GM23338 (cell line): ENCODE measurements around the gene GNAZ. TPM values are rescaled to one million over a fixed set of nuclear protein-coding genes. Genes with fewer than 3 reads are reported as not detected.

Experiments used
- ATAC-seq: fragments of 200-7000 bp; cut with Tn5 transposase; 3 replicates; pipeline ENCODE4 v1.9.1; 2020
- DNase-seq: peaks from one replicate; pipeline ENCODE4 v3.0.0-alpha.2; 2015; ENCODE audit warnings: low spot score
- H2AFZ ChIP-seq: fragments of 200-600 bp; sonication (generic); 2 replicates; pipeline ENCODE4 v1.8.0; 2016; ENCODE audit warnings: antibody characterized with exemption, mild to moderate bottlenecking, moderate library complexity
- H3F3A ChIP-seq: fragments of 200-600 bp; sonication (generic); replicated peaks from 2 replicates; pipeline ENCODE4 v1.8.0; 2017; ENCODE audit warnings: antibody characterized with exemption, mixed run types, low read depth
- H3K27ac ChIP-seq: fragments of 200-600 bp; sonication (generic); 2 replicates; pipeline ENCODE4 v1.6.1; 2016; ENCODE audit warnings: low read depth
- H3K27me3 ChIP-seq: fragments of 200-600 bp; sonication (generic); 2 replicates; pipeline ENCODE4 v1.8.0; 2016; ENCODE audit warnings: mild to moderate bottlenecking, mixed run types, moderate library complexity; ENCODE audit not compliant: insufficient read depth
- H3K36me3 ChIP-seq: fragments of 200-600 bp; sonication (generic); 2 replicates; pipeline ENCODE4 v1.8.0; 2016; ENCODE audit warnings: mild to moderate bottlenecking; ENCODE audit not compliant: insufficient read depth
- H3K4me1 ChIP-seq: fragments of 200-600 bp; sonication (generic); 2 replicates; pipeline ENCODE4 v1.8.0; 2016; ENCODE audit warnings: mild to moderate bottlenecking, moderate library complexity; ENCODE audit not compliant: insufficient read depth
- H3K4me2 ChIP-seq: fragments of 200-600 bp; sonication (generic); 2 replicates; pipeline ENCODE4 v1.7.1; 2017; ENCODE audit warnings: mixed run types
- H3K4me3 ChIP-seq: fragments of 200-600 bp; sonication (generic); 2 replicates; pipeline ENCODE4 v1.6.1; 2016; ENCODE audit warnings: mixed run types
- H3K79me2 ChIP-seq: fragments of 200-600 bp; sonication (generic); replicated peaks from 2 replicates; pipeline ENCODE4 v1.8.0; 2017; ENCODE audit warnings: mild to moderate bottlenecking; ENCODE audit not compliant: insufficient read depth
- H3K9me2 ChIP-seq: fragments of 200-600 bp; sonication (generic); 2 replicates; pipeline ENCODE4 v1.8.0; 2017; ENCODE audit not compliant: insufficient read depth
- H4K20me1 ChIP-seq: fragments of 200-600 bp; sonication (generic); replicated peaks from 2 replicates; pipeline ENCODE4 v1.8.0; 2017; ENCODE audit warnings: mild to moderate bottlenecking; ENCODE audit not compliant: insufficient read depth
- H3K27ac Mint-ChIP-seq: 2 replicates; pipeline ENCODE4 v1.8.0; 2020; ENCODE audit warnings: inconsistent platforms, mild to moderate bottlenecking, moderate library complexity, mixed read lengths
- H3K27me3 Mint-ChIP-seq: 3 replicates; pipeline ENCODE4 v1.8.0; 2022; ENCODE audit warnings: low read depth, mild to moderate bottlenecking, moderate library complexity, mixed read lengths, inconsistent platforms; ENCODE audit not compliant: insufficient read depth, poor library complexity
- H3K36me3 Mint-ChIP-seq: 3 replicates; pipeline ENCODE4 v1.8.0; 2021; ENCODE audit warnings: low read depth, mild to moderate bottlenecking, inconsistent platforms, moderate library complexity, mixed read lengths
- H3K4me1 Mint-ChIP-seq: 3 replicates; pipeline ENCODE4 v1.8.0; 2020; ENCODE audit warnings: mild to moderate bottlenecking, inconsistent platforms, mixed read lengths
- H3K4me3 Mint-ChIP-seq: 3 replicates; pipeline ENCODE4 v1.8.0; 2021; ENCODE audit warnings: moderate library complexity, mild to moderate bottlenecking, inconsistent platforms, mixed read lengths
- H3K9me3 Mint-ChIP-seq: 3 replicates; pipeline ENCODE4 v1.8.0; 2020; ENCODE audit warnings: moderate library complexity, mild to moderate bottlenecking, inconsistent platforms, mixed read lengths
- CREB1 ChIP-seq: fragments of 250-450 bp; sonication (Bioruptor Pico); IDR thresholded peaks from 2 replicates; pipeline ENCODE4 v1.5.0; 2020; ENCODE audit warnings: low read depth, mild to moderate bottlenecking, moderate library complexity
- CTCF ChIP-seq, 2 experiments: fragments of 200-600 bp in 1 of 2; sonication (generic) in 1 of 2; conservative IDR thresholded peaks; 2 replicates each; pipeline versions ENCODE4 v1.5.1 to v1.6.1; 2016 to 2017; ENCODE audit warnings: antibody characterized with exemption in 2 of 2, low read depth in 2 of 2, mild to moderate bottlenecking in 2 of 2, moderate library complexity in 1 of 2
- EZH2 ChIP-seq: fragments of 200-600 bp; sonication (generic); IDR thresholded peaks from one replicate; pipeline ENCODE4 v1.8.0; 2017; ENCODE audit warnings: antibody characterized with exemption, mild to moderate bottlenecking, low read depth; ENCODE audit not compliant: unreplicated experiment
- EZH2phosphoT487 ChIP-seq: fragments of 200-600 bp; sonication (generic); IDR thresholded peaks from one replicate; pipeline ENCODE4 v1.8.1; 2018; ENCODE audit warnings: antibody characterized with exemption; ENCODE audit not compliant: unreplicated experiment
- JUNB ChIP-seq: IDR thresholded peaks from one replicate; pipeline ENCODE4 v1.6.1; 2016; ENCODE audit warnings: antibody characterized with exemption; ENCODE audit not compliant: unreplicated experiment
- NANOG ChIP-seq: IDR thresholded peaks from 2 replicates; pipeline ENCODE4 v1.6.1; 2016; ENCODE audit warnings: antibody characterized with exemption, borderline replicate concordance
- POLR2AphosphoS5 ChIP-seq: IDR thresholded peaks from 2 replicates; pipeline ENCODE4 v1.6.1; 2016; ENCODE audit warnings: antibody characterized with exemption, low read depth
- ZNF114 ChIP-seq: fragments of 250-450 bp; sonication (Bioruptor Pico); IDR thresholded peaks from 2 replicates; pipeline ENCODE4 v1.5.0; 2020; ENCODE audit warnings: mild to moderate bottlenecking, moderate library complexity
- ZNF331 ChIP-seq: fragments of 250-450 bp; sonication (Bioruptor Pico); IDR thresholded peaks from 2 replicates; pipeline ENCODE4 v1.5.0; 2020; ENCODE audit warnings: low read depth, mild to moderate bottlenecking, moderate library complexity
- polyA plus RNA-seq: library from polyadenylated mRNA; unstranded; fragments of >200 nt; fragmentation: Nextera tagmentation; extraction: Ambion mirVana; gene quantifications from 2 replicates; pipeline ENCODE4 v1.2.1, GENCODE V29; 2016
- total RNA-seq: library from RNA; depleted of rRNA; stranded (reverse); fragments of >200 nt; shearing (Covaris generic); gene quantifications from 2 replicates; pipeline ENCODE4 v1.2.3, GENCODE V29; 2014
- TF ChIP-seq, protein P1 (sequence below): fragments of 250-450 bp; sonication (Bioruptor Pico); IDR thresholded peaks from 2 replicates; pipeline ENCODE4 v1.5.0; 2020; ENCODE audit warnings: mild to moderate bottlenecking, moderate library complexity
- TF ChIP-seq, protein P2 (sequence below): IDR thresholded peaks from one replicate; pipeline ENCODE4 v1.6.1; 2018; ENCODE audit warnings: antibody characterized with exemption; ENCODE audit not compliant: unreplicated experiment
- TF ChIP-seq, protein P3 (sequence below): IDR thresholded peaks from 2 replicates; pipeline ENCODE4 v1.6.1; 2016; ENCODE audit warnings: antibody characterized with exemption

The GNAZ gene
- total and polyA plus RNA-seq, 2 experiments from 2014 or later, result 2.9 to 11.1 TPM

GRCh38 chr22:23074451-23074850 is 4.1 kb downstream of the GNAZ start (continued):
- TF ChIP-seq CTCF (conservative IDR thresholded peaks at IDR 0.05; ENCODE audit: low read depth in 2 of 2), result no peak
- TF ChIP-seq JUNB, result no peak
- TF ChIP-seq NANOG, result no peak
- TF ChIP-seq, protein P1, sequence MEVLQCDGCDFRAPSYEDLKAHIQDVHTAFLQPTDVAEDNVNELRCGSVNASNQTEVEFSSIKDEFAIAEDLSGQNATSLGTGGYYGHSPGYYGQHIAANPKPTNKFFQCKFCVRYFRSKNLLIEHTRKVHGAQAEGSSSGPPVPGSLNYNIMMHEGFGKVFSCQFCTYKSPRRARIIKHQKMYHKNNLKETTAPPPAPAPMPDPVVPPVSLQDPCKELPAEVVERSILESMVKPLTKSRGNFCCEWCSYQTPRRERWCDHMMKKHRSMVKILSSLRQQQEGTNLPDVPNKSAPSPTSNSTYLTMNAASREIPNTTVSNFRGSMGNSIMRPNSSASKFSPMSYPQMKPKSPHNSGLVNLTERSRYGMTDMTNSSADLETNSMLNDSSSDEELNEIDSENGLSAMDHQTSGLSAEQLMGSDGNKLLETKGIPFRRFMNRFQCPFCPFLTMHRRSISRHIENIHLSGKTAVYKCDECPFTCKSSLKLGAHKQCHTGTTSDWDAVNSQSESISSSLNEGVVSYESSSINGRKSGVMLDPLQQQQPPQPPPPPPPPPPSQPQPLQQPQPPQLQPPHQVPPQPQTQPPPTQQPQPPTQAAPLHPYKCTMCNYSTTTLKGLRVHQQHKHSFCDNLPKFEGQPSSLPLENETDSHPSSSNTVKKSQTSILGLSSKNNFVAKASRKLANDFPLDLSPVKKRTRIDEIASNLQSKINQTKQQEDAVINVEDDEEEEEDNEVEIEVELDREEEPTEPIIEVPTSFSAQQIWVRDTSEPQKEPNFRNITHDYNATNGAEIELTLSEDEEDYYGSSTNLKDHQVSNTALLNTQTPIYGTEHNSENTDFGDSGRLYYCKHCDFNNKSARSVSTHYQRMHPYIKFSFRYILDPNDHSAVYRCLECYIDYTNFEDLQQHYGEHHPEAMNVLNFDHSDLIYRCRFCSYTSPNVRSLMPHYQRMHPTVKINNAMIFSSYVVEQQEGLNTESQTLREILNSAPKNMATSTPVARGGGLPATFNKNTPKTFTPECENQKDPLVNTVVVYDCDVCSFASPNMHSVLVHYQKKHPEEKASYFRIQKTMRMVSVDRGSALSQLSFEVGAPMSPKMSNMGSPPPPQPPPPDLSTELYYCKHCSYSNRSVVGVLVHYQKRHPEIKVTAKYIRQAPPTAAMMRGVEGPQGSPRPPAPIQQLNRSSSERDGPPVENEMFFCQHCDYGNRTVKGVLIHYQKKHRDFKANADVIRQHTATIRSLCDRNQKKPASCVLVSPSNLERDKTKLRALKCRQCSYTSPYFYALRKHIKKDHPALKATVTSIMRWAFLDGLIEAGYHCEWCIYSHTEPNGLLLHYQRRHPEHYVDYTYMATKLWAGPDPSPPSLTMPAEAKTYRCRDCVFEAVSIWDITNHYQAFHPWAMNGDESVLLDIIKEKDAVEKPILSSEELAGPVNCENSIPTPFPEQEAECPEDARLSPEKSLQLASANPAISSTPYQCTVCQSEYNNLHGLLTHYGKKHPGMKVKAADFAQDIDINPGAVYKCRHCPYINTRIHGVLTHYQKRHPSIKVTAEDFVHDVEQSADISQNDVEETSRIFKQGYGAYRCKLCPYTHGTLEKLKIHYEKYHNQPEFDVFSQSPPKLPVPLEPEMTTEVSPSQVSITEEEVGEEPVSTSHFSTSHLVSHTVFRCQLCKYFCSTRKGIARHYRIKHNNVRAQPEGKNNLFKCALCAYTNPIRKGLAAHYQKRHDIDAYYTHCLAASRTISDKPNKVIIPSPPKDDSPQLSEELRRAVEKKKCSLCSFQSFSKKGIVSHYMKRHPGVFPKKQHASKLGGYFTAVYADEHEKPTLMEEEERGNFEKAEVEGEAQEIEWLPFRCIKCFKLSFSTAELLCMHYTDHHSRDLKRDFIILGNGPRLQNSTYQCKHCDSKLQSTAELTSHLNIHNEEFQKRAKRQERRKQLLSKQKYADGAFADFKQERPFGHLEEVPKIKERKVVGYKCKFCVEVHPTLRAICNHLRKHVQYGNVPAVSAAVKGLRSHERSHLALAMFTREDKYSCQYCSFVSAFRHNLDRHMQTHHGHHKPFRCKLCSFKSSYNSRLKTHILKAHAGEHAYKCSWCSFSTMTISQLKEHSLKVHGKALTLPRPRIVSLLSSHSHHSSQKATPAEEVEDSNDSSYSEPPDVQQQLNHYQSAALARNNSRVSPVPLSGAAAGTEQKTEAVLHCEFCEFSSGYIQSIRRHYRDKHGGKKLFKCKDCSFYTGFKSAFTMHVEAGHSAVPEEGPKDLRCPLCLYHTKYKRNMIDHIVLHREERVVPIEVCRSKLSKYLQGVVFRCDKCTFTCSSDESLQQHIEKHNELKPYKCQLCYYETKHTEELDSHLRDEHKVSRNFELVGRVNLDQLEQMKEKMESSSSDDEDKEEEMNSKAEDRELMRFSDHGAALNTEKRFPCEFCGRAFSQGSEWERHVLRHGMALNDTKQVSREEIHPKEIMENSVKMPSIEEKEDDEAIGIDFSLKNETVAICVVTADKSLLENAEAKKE (CRISPR knock-in tag), result no peak

- Histone ChIP-seq H4K20me1 (no peaks in the 10 kb centered on the region), H3K4me1 (peaks cover 8% of the 10 kb centered on the region), H3K36me3 (no peaks in the 10 kb centered on the region), H3F3A (no peaks in the 10 kb centered on the region), H2AFZ (no peak overlapping the region), H3K4me2 (no peak overlapping the region), H3K27ac (no peak overlapping the region), H3K79me2 (no peaks in the 10 kb centered on the region), H3K27me3 (peaks cover 20% of the 10 kb centered on the region), H3K4me3 (no peak overlapping the region), H3K9me2 (peaks cover 3% of the 10 kb centered on the region; the same call in 1 of the 2 replicates)
- no peak for ATAC-seq
- TF ChIP-seq NANOG (no peak), ZNF114 (CRISPR knock-in tag) (no peak), JUNB (no peak), POLR2AphosphoS5 (no peak), EZH2 (no peak), EZH2phosphoT487 (no peak), CREB1 (no peak), ZNF331 (CRISPR knock-in tag) (no peak)
- TF ChIP-seq, protein P2, sequence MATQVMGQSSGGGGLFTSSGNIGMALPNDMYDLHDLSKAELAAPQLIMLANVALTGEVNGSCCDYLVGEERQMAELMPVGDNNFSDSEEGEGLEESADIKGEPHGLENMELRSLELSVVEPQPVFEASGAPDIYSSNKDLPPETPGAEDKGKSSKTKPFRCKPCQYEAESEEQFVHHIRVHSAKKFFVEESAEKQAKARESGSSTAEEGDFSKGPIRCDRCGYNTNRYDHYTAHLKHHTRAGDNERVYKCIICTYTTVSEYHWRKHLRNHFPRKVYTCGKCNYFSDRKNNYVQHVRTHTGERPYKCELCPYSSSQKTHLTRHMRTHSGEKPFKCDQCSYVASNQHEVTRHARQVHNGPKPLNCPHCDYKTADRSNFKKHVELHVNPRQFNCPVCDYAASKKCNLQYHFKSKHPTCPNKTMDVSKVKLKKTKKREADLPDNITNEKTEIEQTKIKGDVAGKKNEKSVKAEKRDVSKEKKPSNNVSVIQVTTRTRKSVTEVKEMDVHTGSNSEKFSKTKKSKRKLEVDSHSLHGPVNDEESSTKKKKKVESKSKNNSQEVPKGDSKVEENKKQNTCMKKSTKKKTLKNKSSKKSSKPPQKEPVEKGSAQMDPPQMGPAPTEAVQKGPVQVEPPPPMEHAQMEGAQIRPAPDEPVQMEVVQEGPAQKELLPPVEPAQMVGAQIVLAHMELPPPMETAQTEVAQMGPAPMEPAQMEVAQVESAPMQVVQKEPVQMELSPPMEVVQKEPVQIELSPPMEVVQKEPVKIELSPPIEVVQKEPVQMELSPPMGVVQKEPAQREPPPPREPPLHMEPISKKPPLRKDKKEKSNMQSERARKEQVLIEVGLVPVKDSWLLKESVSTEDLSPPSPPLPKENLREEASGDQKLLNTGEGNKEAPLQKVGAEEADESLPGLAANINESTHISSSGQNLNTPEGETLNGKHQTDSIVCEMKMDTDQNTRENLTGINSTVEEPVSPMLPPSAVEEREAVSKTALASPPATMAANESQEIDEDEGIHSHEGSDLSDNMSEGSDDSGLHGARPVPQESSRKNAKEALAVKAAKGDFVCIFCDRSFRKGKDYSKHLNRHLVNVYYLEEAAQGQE, result no peak
- TF ChIP-seq, protein P3, sequence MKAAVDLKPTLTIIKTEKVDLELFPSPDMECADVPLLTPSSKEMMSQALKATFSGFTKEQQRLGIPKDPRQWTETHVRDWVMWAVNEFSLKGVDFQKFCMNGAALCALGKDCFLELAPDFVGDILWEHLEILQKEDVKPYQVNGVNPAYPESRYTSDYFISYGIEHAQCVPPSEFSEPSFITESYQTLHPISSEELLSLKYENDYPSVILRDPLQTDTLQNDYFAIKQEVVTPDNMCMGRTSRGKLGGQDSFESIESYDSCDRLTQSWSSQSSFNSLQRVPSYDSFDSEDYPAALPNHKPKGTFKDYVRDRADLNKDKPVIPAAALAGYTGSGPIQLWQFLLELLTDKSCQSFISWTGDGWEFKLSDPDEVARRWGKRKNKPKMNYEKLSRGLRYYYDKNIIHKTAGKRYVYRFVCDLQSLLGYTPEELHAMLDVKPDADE, result no peak
- DNase-seq, result no peak
- Mint-ChIP-seq H3K4me1 (peaks cover 24% of the 10 kb centered on the region), H3K36me3 (no peaks in the 10 kb centered on the region; the same call in 2 of the 3 replicates), H3K9me3 (no peaks in the 10 kb centered on the region), H3K4me3 (no peak overlapping the region), H3K27ac (no peak overlapping the region), H3K27me3 (peaks cover 29% of the 10 kb centered on the region)
These were observed 4.7 kb downstream of the GNAZ start for GRCh38 chr22:23075050-23075449.
